Medulla oblongata (tissue), 1 donor: Measurements from ENCODE around the gene PTPN1.
A peak's percentile ranks its signal among the peaks of the same experiment; 100 is the strongest.
"Not testable (repeated sequence)": the region's sequence is repeated elsewhere in the genome, so short reads cannot be mapped to it uniquely, and the experiment has no call there.

Experiments used
- DNase-seq: peaks from one replicate; pipeline ENCODE4 v3.0.0-alpha.2; 2015; ENCODE audit errors: extremely low spot score

Gene PTPN1

DNA sequence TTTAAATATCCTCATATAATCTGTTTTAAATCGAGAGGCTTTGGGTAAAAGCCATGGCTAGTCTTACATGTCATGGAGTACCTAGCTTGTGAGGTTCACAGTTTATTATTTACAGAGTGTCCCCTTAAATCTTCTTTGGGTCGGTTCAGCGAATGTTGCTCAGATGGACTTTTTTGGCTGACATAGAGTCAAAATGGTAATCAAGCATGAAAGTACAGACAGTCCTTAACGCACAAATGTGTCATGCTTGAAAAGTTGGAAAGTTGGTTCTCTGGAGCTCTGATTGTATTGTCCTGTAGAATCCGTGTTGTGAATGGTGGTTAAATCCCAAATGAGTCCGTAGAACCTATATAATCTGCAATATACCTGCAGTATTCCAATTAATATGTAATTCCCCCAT, 22.0 kb downstream of the PTPN1 start:
- DNase-seq = no peak

DNA sequence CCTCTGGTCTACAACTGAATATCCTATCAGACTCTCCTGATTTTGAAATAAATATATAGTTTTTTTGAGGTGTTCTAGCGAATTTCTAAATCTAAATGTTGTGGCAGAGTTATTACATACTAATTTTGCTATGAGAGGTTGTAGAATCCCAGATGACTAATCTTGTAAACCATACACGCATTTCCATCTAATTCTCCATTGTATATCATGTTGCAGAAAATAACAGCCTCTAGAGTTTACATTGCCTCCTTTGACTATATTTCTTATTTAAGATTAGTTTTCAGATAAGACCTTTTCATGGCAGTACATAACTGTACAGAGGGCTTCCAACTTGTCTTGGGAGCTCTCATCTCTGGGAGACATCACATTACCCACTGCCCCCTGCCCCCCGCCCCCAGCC, 22.9 kb downstream of the PTPN1 start:
- DNase-seq = no peak

DNA sequence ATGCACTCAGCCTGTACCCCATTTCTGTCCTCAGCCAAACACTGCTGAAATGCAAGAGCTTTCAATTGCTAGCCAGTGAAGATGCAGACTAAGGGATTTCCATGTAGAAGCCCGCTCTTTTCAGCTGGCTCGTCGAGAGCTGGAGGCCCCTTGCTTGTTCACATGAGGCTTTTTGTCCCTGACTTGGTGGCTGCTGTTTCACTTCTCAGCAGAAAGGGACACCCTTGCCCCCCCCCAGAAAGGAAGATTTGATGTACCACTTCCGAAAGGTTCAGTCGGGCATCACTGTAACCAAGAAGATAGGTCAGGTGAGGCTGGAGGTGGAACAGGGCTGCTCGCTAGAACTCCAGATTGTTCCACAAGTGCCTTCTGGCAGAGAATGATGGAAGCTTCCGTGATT, 23.3 kb downstream of the PTPN1 start:
- DNase-seq = no peak

DNA sequence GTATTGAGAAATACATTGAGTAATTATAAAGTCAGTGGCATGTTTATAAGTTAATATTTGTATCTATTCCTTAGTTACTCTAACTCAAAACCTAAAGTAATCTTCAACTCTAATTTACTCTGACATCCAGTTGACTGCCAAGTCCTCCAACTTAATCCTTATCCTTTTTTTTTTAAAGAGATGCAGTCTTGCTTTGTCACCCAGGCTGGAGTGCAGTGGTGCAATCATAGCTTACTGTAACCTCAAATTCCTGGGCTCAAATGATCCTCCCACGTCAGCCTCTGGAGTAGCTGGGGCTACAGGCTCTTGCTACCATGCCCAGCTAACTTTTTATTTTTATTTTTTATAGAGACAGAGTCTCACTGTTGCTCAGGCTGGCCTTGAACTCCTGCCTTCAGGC, 24.4 kb downstream of the PTPN1 start:
- no peak for DNase-seq

DNA sequence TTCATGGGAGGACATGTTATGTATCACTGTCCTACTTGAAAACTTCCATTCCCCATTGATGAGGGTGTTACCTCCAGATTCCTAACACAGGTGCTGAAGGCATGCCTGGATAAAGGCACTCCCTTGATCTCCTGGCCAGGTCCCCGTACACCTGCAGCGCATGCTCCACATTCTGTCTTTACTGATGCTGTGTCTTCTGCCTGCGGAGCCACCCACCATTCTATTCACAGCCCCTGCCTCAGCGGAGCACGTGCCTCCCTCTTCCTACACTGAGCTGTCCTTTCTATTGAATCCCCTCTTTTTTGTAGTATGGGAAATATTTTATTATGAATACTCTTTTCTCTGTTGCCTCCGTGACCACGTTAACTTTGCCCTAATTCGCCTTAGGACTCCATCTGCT, 25.0 kb downstream of the PTPN1 start:
- DNase-seq = no peak

DNA sequence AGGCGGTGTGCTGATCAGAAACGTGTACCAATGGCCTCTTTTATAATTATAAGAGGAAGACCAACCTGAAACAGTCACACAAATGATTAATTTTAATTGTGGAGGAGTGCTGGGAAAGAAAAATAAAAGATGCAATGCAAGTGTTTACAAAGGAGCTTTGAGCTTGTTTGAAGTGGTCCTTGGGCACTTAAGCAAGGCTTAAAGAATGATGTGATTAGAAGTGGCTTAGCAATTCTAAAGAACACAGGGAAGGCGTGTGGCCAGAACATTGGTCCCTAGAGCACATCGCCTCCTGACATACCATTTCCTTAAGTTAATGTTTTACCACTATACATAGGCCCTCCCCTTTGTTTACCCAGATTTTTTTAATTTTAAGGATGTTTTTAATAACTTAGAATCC, 26.1 kb downstream of the PTPN1 start:
- DNase-seq = no peak

DNA sequence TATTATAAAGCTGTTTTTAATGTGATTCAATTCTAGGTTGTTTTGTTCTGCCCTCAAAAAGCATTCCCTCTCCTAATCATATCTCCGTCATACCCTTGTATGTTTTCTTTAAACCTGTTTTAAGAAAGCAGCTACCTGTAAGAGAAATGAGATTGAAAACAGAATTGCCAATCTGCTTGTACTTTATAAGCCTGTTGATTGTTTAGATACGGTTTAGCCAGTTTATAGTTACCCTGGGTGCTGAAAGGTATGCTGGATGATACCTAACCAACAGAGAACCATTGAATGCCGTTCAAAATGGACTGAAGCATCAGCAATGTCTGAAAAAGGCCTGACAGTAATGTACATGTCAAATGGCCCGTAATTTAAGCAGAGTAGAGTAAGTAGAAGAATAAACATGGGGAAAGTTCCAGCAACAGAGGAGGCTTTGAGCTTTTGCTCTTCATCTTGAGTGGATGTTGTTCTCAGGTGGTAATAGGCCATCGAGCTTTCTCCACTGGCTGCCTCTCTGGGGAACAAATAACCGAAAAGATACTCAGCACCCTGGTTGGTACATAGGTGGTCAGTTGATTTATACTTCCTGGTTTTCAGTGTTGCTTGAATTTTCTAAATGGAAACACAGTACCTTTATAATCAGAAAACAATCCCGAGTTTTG, 27.5 kb downstream of the PTPN1 start:
- DNase-seq = no peak

DNA sequence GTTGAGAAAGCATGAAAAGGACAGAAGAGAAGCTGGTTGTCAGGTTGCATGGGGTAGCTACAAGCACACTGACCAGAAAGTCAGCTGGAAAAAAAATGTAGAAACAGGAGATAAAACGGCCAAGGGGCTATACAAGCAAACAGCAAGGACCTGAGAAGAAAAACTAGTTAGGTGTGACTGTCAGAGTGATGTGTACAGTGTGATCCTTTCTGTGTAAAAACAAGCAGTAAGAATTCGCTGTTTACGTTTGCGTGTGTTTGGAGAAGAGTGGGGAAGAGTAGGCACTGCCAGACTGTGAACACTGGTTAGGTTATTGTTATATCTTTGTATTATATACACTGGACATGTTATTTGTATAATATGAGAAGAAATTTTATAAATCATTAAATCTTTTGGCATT, 28.1 kb downstream of the PTPN1 start:
- DNase-seq = no peak

DNA sequence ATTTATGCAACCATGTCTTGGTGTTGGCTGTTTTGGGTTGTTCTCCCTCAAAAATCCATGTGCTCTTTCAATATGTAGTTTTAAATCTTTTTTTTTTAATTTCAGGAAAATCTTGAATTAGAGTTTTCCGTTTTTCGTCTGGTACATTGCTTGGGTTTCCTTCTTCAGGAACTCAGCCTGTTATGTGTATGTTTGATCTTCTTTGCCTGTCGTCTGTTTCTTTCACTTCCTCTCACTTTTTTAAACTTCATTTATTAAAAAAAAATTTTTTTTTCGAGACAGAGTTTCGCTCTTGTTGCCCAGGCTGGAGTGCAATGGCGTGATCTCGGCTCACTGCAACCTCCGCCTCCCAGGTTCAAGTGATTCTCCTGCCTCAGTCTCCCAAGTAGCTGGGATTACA, 29.6 kb downstream of the PTPN1 start:
- not testable (repeated sequence) for DNase-seq

DNA sequence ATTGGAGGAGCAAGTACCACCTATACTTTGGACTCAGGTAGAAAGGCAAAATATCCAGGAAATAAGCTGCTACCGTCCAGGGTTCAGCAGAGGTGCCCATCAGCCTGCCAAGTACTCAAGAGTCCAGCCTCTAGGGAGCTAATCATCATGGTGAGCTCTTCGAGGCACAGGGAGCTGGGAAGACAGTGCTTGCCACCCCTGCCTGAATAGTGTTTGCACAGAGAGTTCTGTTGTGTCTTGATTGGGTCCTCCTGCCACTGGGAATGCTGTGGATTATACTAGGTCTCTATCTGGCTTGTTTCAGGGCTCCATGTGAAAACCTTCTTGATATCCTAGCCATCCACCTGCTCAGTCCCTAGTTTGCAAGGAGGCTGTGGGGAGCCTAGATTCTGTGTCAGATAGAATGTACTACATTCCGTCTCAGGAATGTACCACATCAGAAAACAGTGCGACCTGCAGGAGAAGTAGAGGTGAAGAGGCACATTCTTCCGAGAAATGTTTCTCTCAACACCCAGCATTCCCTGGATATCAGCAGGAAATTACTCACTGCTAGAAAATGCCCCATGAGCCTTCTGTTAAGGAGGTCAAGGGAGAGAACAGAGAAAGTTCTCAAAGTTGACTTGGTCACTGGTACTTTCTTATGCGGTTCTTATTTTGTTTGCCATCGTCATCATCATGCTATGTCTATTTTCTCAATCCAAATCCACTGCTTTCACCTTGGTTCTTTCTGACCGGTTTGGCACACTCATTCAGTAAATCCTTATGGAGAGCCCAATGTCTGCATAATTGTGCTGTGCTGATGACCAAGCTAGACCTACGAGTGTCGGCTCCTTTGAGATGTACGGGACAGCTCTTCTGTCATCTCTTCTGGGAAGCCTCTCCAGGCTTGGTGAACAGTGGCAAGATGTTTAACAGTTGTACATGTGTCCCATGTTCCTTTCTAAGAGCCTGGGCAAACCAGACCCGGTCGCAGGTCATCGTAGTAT, 30.7 kb downstream of the PTPN1 start:
- no peak for DNase-seq

DNA sequence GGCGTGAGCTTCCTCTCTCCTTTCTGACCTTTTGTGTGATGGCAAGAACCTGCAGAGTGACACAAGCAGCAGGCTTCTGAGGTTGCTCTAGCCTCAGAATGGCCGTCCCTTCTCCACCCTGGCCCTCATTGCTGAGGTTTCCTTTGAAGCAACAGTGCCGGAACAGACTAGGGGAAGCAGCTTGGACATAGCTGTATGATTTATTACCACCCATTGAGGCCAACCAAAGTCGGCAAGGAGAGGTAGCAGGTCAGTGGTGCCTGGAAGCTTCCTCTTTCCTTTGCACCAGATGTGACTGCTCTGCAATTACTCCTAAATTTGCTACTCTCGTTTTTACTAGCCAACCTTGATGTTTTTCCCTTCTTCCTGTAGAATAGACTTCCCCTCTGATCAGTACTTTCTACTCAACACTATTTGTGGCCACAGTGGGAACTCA, 31.4 kb downstream of the PTPN1 start:
- DNase-seq = no peak

DNA sequence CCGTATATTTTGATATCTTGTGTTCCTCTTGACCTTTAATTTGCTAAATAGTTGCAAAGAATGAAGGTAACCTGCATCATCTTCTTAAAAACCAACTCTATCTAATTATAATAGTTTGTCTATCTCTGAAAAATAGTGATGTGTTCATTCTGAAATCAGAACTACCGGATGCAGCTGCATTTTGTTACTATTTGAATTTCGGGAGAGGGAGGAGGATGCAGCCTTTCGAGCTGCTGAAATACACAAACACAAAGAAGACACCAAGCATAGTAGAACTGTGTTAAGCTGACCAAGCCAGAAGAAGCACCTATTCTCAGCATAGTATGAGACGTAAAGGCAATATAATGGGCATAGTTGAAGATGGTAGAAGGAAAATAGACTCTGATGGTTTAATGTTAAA, 33.1 kb downstream of the PTPN1 start:
- no peak for DNase-seq

DNA sequence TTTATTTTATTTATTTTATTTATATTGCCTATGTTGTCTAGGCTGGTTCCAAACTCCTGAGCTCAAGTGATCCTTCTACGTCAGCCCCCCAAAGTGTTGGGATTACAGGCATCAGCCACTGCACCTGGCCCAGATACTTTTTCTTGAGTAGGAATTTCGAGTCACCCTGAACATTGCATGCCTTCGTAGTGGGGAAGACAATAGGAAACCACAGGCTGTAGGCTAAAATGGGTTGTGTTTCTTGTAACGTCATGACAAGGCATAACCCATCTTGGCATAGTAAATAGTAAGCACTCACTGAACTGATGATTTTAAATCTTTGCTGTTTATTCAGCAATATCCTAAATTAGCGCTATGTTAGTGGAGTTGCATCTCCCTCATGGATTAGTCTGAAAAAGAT, 34.9 kb downstream of the PTPN1 start:
- no peak for DNase-seq

DNA sequence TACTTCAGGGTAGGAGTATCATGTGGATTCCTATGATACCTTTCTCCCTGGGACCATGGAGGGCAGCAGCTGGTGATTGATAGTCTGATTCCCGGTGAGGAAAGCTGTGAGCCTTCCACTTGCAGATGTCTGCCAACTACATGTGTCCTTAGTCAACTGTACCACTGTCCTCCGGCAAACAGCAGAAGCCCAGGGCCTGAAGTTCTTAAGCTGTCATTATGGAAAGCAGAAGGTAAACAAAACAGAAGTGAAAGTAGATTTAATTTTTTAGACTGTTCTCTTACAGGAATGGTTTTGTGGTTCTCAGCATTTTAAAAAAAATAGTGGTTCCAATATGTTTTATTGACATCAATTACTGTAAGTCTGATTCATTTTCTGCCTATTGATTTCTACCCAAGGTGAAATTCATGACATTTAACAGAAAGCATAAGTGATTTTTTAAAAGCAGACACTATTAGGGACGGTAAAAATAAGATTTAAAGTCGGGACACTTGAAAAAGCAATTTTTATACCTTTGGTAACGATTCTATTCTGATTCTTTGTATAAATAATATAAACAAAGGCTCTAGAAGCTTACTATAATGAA, 36.6 kb downstream of the PTPN1 start:
- DNase-seq = peak; percentile 30

DNA sequence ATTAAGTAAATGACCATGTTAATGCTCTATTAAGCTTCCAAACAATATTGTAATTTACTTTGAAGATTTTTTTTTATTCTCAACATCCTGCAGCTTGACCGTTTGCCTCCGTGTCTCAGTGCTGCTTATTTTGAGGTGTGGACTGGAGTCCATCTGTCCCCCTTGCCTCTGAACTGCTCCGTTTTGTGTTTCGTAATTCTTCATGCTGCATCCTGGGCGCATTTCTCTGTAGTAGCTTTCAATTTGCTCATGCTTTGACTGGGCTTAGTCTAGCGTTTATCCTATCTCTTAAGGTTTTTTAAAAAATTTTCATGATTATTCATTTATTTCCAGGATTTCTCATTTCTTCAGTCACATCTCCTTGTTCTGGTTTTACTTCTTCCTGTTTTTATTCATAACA, 37.8 kb downstream of the PTPN1 start:
- DNase-seq = no peak

DNA sequence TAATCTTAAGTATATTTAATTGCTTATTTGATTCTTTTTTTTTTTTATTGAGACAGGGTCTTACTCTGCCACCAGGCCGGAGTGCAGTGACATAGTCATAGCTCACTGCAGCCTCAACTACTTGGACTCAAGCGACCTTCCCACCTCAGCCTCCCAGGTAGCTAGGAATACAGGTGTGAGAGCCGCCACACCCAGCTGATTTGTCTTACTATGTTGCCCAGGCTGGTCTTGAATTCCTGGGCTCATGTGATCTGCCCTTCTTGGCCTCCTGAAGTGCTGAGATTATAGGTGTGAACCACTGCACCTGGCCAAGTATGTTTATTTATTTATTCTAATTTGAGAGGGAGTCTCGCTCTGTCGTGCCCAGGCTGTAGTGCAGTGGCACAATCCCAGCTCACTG, 38.2 kb downstream of the PTPN1 start:
- no peak for DNase-seq

DNA sequence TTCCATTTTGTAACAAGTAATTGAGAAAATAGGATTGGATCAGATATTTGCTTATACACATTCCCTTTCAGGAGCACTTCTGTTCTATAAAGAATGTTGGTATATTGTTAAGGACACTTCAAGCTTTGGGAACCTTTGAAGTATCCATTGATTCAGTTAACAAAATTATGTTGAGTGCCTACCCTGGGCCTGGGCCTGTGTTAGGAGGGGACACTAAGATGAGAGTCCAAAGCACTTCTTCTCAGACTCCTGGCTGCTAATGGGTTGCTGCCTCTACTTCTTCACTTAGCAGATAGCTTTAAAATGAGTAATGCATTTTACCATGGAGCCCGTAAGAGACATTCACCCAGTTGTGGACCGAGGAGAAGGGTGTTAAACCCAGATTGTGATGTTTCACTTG, 40.3 kb downstream of the PTPN1 start:
- no peak for DNase-seq

DNA sequence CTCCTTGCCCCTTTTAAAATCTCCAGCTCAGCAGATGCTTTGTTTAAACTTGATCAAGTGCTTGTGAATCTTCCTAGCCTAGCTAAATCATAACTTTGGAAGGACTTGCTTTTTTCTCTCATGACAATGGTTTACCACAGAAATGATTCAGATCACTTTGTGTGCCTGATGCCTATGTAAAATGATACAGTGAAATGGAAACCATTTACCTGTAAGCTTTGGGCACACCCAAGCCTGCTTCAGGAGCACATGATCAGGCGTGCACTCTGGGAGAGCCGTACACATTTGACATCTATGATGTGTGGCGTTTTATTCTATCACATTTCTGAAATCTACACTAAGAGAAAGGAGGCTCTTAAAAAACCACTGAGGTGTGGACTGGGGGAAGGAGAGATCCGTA, 41.1 kb downstream of the PTPN1 start:
- DNase-seq = no peak

DNA sequence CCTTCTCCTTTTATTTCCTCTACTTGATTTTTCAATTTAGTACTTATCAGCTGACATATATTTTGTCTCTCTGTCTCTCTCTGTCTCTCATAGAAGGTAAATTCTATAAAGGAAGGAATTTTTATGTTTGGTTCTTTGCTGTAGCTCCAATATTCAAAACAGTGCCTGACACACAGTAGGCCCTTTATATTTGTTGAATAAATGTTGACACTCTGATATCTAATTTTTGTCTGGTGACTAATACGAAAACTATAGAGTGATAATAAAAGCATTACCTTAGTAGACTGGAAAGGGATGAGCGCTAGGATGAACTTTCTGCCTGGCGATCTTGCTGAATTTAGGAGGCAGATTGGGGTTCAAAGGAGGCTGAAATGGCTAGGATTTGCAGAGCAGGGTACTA, 42.8 kb downstream of the PTPN1 start:
- DNase-seq = no peak

DNA sequence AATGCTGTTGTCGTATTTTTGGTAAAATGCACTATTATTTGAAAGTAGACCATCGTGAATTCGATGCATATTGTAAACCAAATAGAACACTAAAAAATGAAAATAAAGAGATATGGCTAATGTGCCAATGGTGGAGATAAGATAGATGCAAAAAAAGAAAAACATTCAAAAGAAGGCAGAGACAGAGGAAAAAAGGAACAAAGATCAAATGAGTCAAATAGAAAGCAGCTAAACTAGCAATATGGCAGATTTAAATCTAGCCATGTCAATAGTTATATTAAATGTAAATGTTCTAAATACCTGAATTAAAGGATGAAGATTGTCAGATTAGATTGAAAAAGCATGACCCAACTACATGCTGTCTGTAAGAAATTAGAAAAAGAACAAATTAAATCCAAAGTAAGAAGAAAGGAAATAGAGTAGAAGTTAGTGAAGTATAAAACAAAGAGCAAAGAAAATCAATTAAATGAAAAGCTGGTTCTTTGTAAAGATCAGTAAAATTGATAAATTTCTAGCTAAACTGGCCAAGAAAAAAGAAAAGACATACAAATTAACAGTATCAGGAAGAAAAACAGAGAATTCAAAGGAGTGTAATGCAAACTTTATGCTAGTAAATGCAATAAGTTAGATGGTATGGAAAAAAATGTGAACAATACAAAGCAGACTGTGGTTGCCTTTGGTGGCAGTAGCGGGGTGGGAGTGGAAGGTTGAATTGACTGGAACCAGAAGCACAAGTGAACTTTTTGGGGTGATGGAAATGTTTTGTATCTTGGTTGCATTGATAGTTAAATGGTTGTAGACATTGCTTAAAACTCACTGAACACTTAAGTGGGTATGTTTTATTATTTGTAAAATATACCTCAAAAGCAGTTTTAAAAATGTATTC, 44.8 kb downstream of the PTPN1 start:
- no peak for DNase-seq

DNA sequence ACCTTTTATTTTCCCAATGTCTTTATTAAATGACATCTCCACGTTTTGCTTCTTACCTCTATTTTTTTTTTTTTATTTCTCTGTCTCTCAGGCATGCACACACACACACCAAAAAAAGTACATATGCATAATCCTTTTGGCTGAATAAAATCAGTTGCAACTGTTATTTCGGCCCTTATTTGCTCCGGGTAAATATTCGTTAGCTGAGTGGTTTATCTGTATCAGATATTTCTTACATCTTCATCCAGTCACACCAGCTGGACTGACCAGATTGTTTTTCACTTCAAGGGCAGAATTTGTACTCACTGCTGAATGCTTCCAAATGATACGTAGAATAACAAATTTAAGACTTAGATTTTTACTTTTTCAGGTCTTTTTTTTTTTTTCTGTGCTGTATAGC, 45.5 kb downstream of the PTPN1 start:
- no peak for DNase-seq
